Naive thymus-derived CD8-positive, alpha-beta T cell (primary cell): ENCODE measurements around the gene GSX1. TPM values are rescaled to one million over a fixed set of nuclear protein-coding genes. Genes with fewer than 3 reads are reported as not detected.
A peak's percentile ranks its signal among the peaks of the same experiment; 100 is the strongest.
"Not testable (repeated sequence)": the region's sequence is repeated elsewhere in the genome, so short reads cannot be mapped to it uniquely, and the experiment has no call there.

Experiments used
- ATAC-seq, 2 donors: fragments of 150-1000 bp; cut with Tn5 transposase in 1 of 2; sonication (Bioruptor Pico), chemical (Tn5 transposase) in 1 of 2; 1 replicate in 1 of 2; 2 replicates in 1 of 2; pipeline ENCODE4 v1.10.0; 2021; ENCODE audit warnings: mild to moderate bottlenecking in 2 of 2, moderate library complexity in 2 of 2
- POLR2A ChIA-PET: fragments of 350-600 bp; sonication (Branson Sonifier 250); formaldehyde crosslinking; loops from one replicate; lab custom pipeline; 2021; ENCODE audit warnings: antibody characterized with exemption; lab: Charles Lee
- DNase-seq, 10 donors: peaks; one replicate each; pipeline versions ENCODE4 v3.0.0 to v3.0.0-alpha.2; 2020 to 2022
- H3K27ac Mint-ChIP-seq, 10 donors: one replicate each; pipeline ENCODE4 v1.8.0; 2020 to 2022; ENCODE audit warnings: mild to moderate bottlenecking in 10 of 10, mixed read lengths in 10 of 10, moderate library complexity in 4 of 10, inconsistent platforms in 1 of 10
- H3K27me3 Mint-ChIP-seq, 5 donors: one replicate each; pipeline ENCODE4 v1.8.0; 2021 to 2022; ENCODE audit warnings: mixed read lengths in 5 of 5
- H3K36me3 Mint-ChIP-seq, 3 donors: one replicate each; pipeline ENCODE4 v1.8.0; 2020 to 2022; ENCODE audit warnings: mixed read lengths in 3 of 3, mild to moderate bottlenecking in 2 of 3, inconsistent platforms in 1 of 3
- H3K4me1 Mint-ChIP-seq, 4 donors: one replicate each; pipeline ENCODE4 v1.8.0; 2021 to 2022; ENCODE audit warnings: mixed read lengths in 4 of 4
- H3K4me3 Mint-ChIP-seq, 10 donors: one replicate each; pipeline ENCODE4 v1.8.0; 2020 to 2022; ENCODE audit warnings: mild to moderate bottlenecking in 10 of 10, mixed read lengths in 10 of 10, moderate library complexity in 6 of 10, inconsistent platforms in 1 of 10
- H3K9me3 Mint-ChIP-seq, 9 donors: one replicate each; pipeline ENCODE4 v1.8.0; 2020 to 2022; ENCODE audit warnings: mixed read lengths in 9 of 9, mild to moderate bottlenecking in 3 of 9, inconsistent platforms in 1 of 9, moderate library complexity in 1 of 9
- polyA plus RNA-seq, 3 donors: library from polyadenylated mRNA; unstranded; fragments of 300-500 nt; fragmentation: Illumina TruSeq; gene quantifications; one replicate each; pipeline ENCODE4 v1.2.3, GENCODE V29; 2021
- total RNA-seq, 8 experiments: library from RNA in 2 of 8; stranded (reverse) in 2 of 8; gene quantifications; one replicate each; pipeline ENCODE4 v1.2.3 and lab custom pipeline; 2021 to 2026

Gene GSX1
- total and polyA plus RNA-seq, 5 experiments from 2014 or later, result not detected

- Mint-ChIP-seq H3K4me1 (peaks cover 16 to 27% (median 23%) of the 10 kb centered on the region in 4 donors), H3K27ac (peak overlapping the region in 1 of 10 donors; percentile 19), H3K4me3 (no peak overlapping the region), H3K27me3 (peaks cover 50 to 89% (median 72%) of the 10 kb centered on the region in 5 donors), H3K36me3 (peaks cover 0 to 13% (median 3%) of the 10 kb centered on the region in 3 donors), H3K9me3 (peaks cover 0 to 10% (median 0%) of the 10 kb centered on the region in 9 donors)
- DNase-seq (peak in 1 of 10 donors; percentile 35), ATAC-seq (no peak)
- POLR2A ChIA-PET, result no interaction called here
Measured at GRCh38 chr13:27796544-27797227, 4.4 kb downstream of the GSX1 start.

- Mint-ChIP-seq H3K4me3 (no peak overlapping the region), H3K27ac (no peak overlapping the region), H3K4me1 (peaks cover 10 to 21% (median 17%) of the 10 kb centered on the region in 4 donors), H3K9me3 (peaks cover 0 to 4% (median 0%) of the 10 kb centered on the region in 9 donors), H3K27me3 (peaks cover 47 to 89% (median 66%) of the 10 kb centered on the region in 5 donors), H3K36me3 (peaks cover 0 to 8% (median 3%) of the 10 kb centered on the region in 3 donors)
- POLR2A ChIA-PET, result no interaction called here
- no peak for DNase-seq
- ATAC-seq, result no peak
Measured at GRCh38 chr13:27797228-27797624, 4.9 kb downstream of the GSX1 start.

GRCh38 chr13:27806744-27807387 is 14.6 kb downstream of the GSX1 start:
- H3K9me3 Mint-ChIP-seq, result no peaks in the 10 kb centered on the region

GRCh38 chr13:27808851-27809550 is 16.7 kb downstream of the GSX1 start:
- POLR2A ChIA-PET, result no interaction called here
- ATAC-seq (no peak), DNase-seq (no peak)
- H3K4me1 Mint-ChIP-seq, result no peaks in the 10 kb centered on the region
- H3K36me3 Mint-ChIP-seq, result no peaks in the 10 kb centered on the region
- H3K27ac Mint-ChIP-seq, result no peak overlapping the region
- H3K9me3 Mint-ChIP-seq, result no peaks in the 10 kb centered on the region
- no peak overlapping the region for H3K4me3 Mint-ChIP-seq
- H3K27me3 Mint-ChIP-seq, result peaks cover 32 to 73% (median 53%) of the 10 kb centered on the region in 5 donors

More at GRCh38 chr13:27806744-27807387, 14.6 kb downstream of the GSX1 start:
- DNase-seq (no peak), ATAC-seq (no peak)
- H3K36me3 Mint-ChIP-seq, result no peaks in the 10 kb centered on the region
- no peak overlapping the region for H3K27ac Mint-ChIP-seq
- H3K4me1 Mint-ChIP-seq, result no peaks in the 10 kb centered on the region
- POLR2A ChIA-PET, result no interaction called here
- H3K27me3 Mint-ChIP-seq, result peaks cover 30 to 71% (median 52%) of the 10 kb centered on the region in 5 donors
- no peak overlapping the region for H3K4me3 Mint-ChIP-seq

GRCh38 chr13:27810009-27810408 is 17.7 kb downstream of the GSX1 start:
- no peak overlapping the region for H3K27ac Mint-ChIP-seq

GRCh38 chr13:27810461-27810860 is 18.2 kb downstream of the GSX1 start:
- no peak for ATAC-seq
- no peak for DNase-seq
- Mint-ChIP-seq H3K27ac (no peak overlapping the region), H3K4me1 (no peaks in the 10 kb centered on the region), H3K9me3 (no peaks in the 10 kb centered on the region), H3K36me3 (no peaks in the 10 kb centered on the region), H3K27me3 (peaks cover 31 to 84% (median 51%) of the 10 kb centered on the region in 5 donors), H3K4me3 (no peak overlapping the region)
- POLR2A ChIA-PET, result no interaction called here

More at GRCh38 chr13:27810009-27810408, 17.7 kb downstream of the GSX1 start:
- Mint-ChIP-seq H3K4me1 (no peaks in the 10 kb centered on the region), H3K9me3 (no peaks in the 10 kb centered on the region), H3K4me3 (no peak overlapping the region), H3K27me3 (peaks cover 31 to 83% (median 54%) of the 10 kb centered on the region in 5 donors), H3K36me3 (no peaks in the 10 kb centered on the region)
- no peak for DNase-seq
- no peak for ATAC-seq
- POLR2A ChIA-PET, result no interaction called here

- DNase-seq (no peak), ATAC-seq (no peak)
- H3K36me3 Mint-ChIP-seq, result no peaks in the 10 kb centered on the region
- H3K9me3 Mint-ChIP-seq, result no peaks in the 10 kb centered on the region
- H3K27me3 Mint-ChIP-seq, result peaks cover 26 to 71% (median 44%) of the 10 kb centered on the region in 5 donors
- H3K4me1 Mint-ChIP-seq, result peaks cover 0 to 2% (median 0%) of the 10 kb centered on the region in 4 donors
- POLR2A ChIA-PET, result no interaction called here
- no peak overlapping the region for H3K4me3 Mint-ChIP-seq
- H3K27ac Mint-ChIP-seq, result no peak overlapping the region
Measured at GRCh38 chr13:27813826-27814225, 21.5 kb downstream of the GSX1 start.

- POLR2A ChIA-PET, H3K36me3 Mint-ChIP-seq, H3K4me3 Mint-ChIP-seq, H3K4me1 Mint-ChIP-seq, ATAC-seq, H3K9me3 Mint-ChIP-seq, DNase-seq, H3K27ac Mint-ChIP-seq: not testable (repeated sequence)
- H3K27me3 Mint-ChIP-seq, result peaks cover 32 to 75% (median 52%) of the 10 kb centered on the region in 5 donors
Measured at GRCh38 chr13:27817832-27818231, 25.5 kb downstream of the GSX1 start.

- Mint-ChIP-seq H3K4me1 (peaks cover 0 to 3% (median under 1%) of the 10 kb centered on the region in 4 donors), H3K27ac (no peak overlapping the region), H3K9me3 (no peaks in the 10 kb centered on the region), H3K36me3 (no peaks in the 10 kb centered on the region), H3K4me3 (no peak overlapping the region), H3K27me3 (peaks cover 40 to 82% (median 61%) of the 10 kb centered on the region in 5 donors)
- DNase-seq (no peak), ATAC-seq (no peak)
- POLR2A ChIA-PET, result interaction anchor here (0.8 kb wide), 1 partner anchor 380 kb away, joined by 3 read pairs; no protein-coding TSS in a partner anchor
Measured at GRCh38 chr13:27820524-27821482, 28.5 kb downstream of the GSX1 start.

- H3K27me3 Mint-ChIP-seq, result peaks cover 40 to 84% (median 64%) of the 10 kb centered on the region in 5 donors
- POLR2A ChIA-PET, result no interaction called here
- no peak overlapping the region for H3K27ac Mint-ChIP-seq
- no peaks in the 10 kb centered on the region for H3K36me3 Mint-ChIP-seq
- H3K4me1 Mint-ChIP-seq, result peaks cover 0 to 5% (median under 1%) of the 10 kb centered on the region in 4 donors
- H3K9me3 Mint-ChIP-seq, result no peaks in the 10 kb centered on the region
- H3K4me3 Mint-ChIP-seq, result peak overlapping the region in 1 of 10 donors; percentile 43
- ATAC-seq (no peak), DNase-seq (no peak)
Measured at GRCh38 chr13:27821566-27821965, 29.3 kb downstream of the GSX1 start.

GRCh38 chr13:27822258-27822872 is 30.1 kb downstream of the GSX1 start:
- ATAC-seq, result no peak
- Mint-ChIP-seq H3K9me3 (no peaks in the 10 kb centered on the region), H3K27me3 (peaks cover 41 to 83% (median 66%) of the 10 kb centered on the region in 5 donors), H3K4me1 (peaks cover 0 to 5% (median under 1%) of the 10 kb centered on the region in 4 donors), H3K36me3 (no peaks in the 10 kb centered on the region), H3K27ac (no peak overlapping the region), H3K4me3 (no peak overlapping the region)
- no peak for DNase-seq
- POLR2A ChIA-PET, result no interaction called here
